Hepatocyte (in vitro differentiated cells): ENCODE measurements around the gene DRC7.

Experiments used
- EZH2phosphoT487 ChIP-seq: fragments of 200-600 bp; sonication (generic); IDR thresholded peaks from one replicate; pipeline ENCODE4 v1.6.1; 2018; ENCODE audit warnings: antibody characterized with exemption, mild to moderate bottlenecking, low read depth, moderate library complexity; ENCODE audit not compliant: unreplicated experiment, severe bottlenecking
- TF ChIP-seq, protein P1 (sequence below): fragments of 200-600 bp; sonication (generic); IDR thresholded peaks from 2 replicates; pipeline ENCODE4 v1.5.1; 2016; ENCODE audit warnings: antibody characterized with exemption, mild to moderate bottlenecking; ENCODE audit not compliant: poor library complexity

DNA sequence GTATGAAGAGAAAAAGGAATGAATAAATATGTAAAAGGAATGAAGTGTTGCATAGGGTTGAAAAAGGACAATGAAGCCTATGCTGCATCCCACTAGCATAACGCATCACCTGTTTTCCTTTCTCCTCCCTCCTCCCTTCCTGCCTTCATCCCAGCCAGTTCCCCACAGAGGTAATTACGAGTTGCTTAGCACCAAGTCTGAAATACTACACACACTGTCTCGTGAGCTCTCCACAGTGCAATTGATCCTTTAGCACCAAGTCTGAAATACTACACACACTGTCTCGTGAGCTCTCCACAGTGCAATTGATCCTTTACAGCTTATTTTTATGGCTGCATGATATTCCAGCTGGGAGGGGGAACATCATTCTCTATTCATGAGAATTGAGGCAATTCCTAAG is 1.1 kb upstream of the DRC7 start:
- TF ChIP-seq, protein P1, sequence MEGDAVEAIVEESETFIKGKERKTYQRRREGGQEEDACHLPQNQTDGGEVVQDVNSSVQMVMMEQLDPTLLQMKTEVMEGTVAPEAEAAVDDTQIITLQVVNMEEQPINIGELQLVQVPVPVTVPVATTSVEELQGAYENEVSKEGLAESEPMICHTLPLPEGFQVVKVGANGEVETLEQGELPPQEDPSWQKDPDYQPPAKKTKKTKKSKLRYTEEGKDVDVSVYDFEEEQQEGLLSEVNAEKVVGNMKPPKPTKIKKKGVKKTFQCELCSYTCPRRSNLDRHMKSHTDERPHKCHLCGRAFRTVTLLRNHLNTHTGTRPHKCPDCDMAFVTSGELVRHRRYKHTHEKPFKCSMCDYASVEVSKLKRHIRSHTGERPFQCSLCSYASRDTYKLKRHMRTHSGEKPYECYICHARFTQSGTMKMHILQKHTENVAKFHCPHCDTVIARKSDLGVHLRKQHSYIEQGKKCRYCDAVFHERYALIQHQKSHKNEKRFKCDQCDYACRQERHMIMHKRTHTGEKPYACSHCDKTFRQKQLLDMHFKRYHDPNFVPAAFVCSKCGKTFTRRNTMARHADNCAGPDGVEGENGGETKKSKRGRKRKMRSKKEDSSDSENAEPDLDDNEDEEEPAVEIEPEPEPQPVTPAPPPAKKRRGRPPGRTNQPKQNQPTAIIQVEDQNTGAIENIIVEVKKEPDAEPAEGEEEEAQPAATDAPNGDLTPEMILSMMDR, result no peak
- TF ChIP-seq EZH2phosphoT487, result no peak
